ENCODE results near the gene LAMA3.

Gene LAMA3

DNA sequence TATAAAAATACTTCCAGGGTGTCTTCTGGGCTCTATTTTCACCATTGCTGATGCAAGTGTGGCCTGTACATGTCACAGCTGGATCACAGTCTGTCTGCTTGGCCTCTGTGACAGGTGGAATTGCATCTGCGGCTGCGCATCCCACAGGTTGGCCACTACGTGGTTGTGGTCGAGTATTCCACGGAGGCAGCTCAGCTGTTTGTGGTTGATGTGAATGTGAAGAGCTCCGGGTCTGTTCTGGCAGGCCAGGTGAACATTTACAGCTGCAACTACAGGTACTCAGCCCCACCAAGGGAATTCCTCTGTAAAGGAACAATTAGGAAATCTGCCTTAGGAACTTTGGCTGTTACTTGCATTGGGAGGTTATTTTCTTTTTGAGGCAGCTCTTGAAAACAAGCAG is 144.5 kb downstream of the LAMA3 start:
- H3K36me3 ChIP-seq (ENCODE audit: control insufficient read depth, low read depth, low read length), result no peaks in the 10 kb centered on the region
- no peaks in the 10 kb centered on the region for H3K4me1 ChIP-seq (ENCODE audit: control insufficient read depth, low read depth, low read length)
- no peak overlapping the region for H3K9ac ChIP-seq (ENCODE audit: low read length)
- H3K9me3 ChIP-seq (ENCODE audit: control insufficient read depth, low read depth, low read length), result no peaks in the 10 kb centered on the region
- H3K27ac ChIP-seq (ENCODE audit: low read length), result no peak overlapping the region
- no peaks in the 10 kb centered on the region for H3K27me3 ChIP-seq (ENCODE audit: control insufficient read depth, insufficient read depth, low read length)
- no peak overlapping the region for H3K4me3 ChIP-seq (ENCODE audit: low read length)

GRCh38 chr18:23835091-23835490 is 145.8 kb downstream of the LAMA3 start:
- Histone ChIP-seq H3K4me1 (ENCODE audit: control insufficient read depth, low read depth, low read length) (no peaks in the 10 kb centered on the region), H3K27me3 (ENCODE audit: control insufficient read depth, insufficient read depth, low read length) (no peaks in the 10 kb centered on the region), H3K4me3 (ENCODE audit: low read length) (no peak overlapping the region), H3K27ac (ENCODE audit: low read length) (no peak overlapping the region), H3K36me3 (ENCODE audit: control insufficient read depth, low read depth, low read length) (no peaks in the 10 kb centered on the region), H3K9ac (ENCODE audit: low read length) (no peak overlapping the region), H3K9me3 (ENCODE audit: control insufficient read depth, low read depth, low read length) (no peaks in the 10 kb centered on the region)

GRCh38 chr18:23835506-23835905 is 146.3 kb downstream of the LAMA3 start:
- Histone ChIP-seq H3K27ac (ENCODE audit: low read length) (no peak overlapping the region), H3K36me3 (ENCODE audit: control insufficient read depth, low read depth, low read length) (no peaks in the 10 kb centered on the region), H3K9me3 (ENCODE audit: control insufficient read depth, low read depth, low read length) (no peaks in the 10 kb centered on the region), H3K4me3 (ENCODE audit: low read length) (no peak overlapping the region), H3K4me1 (ENCODE audit: control insufficient read depth, low read depth, low read length) (no peaks in the 10 kb centered on the region), H3K27me3 (ENCODE audit: control insufficient read depth, insufficient read depth, low read length) (no peaks in the 10 kb centered on the region), H3K9ac (ENCODE audit: low read length) (no peak overlapping the region)

- no peaks in the 10 kb centered on the region for H3K9me3 ChIP-seq (ENCODE audit: control insufficient read depth, low read depth, low read length)
- no peaks in the 10 kb centered on the region for H3K36me3 ChIP-seq (ENCODE audit: control insufficient read depth, low read depth, low read length)
- H3K27me3 ChIP-seq (ENCODE audit: control insufficient read depth, insufficient read depth, low read length), result no peaks in the 10 kb centered on the region
- no peak overlapping the region for H3K27ac ChIP-seq (ENCODE audit: low read length)
- H3K4me3 ChIP-seq (ENCODE audit: low read length), result no peak overlapping the region
- H3K9ac ChIP-seq (ENCODE audit: low read length), result no peak overlapping the region
- no peaks in the 10 kb centered on the region for H3K4me1 ChIP-seq (ENCODE audit: control insufficient read depth, low read depth, low read length)
Observed at GRCh38 chr18:23837591-23837990, 148.3 kb downstream of the LAMA3 start.

DNA sequence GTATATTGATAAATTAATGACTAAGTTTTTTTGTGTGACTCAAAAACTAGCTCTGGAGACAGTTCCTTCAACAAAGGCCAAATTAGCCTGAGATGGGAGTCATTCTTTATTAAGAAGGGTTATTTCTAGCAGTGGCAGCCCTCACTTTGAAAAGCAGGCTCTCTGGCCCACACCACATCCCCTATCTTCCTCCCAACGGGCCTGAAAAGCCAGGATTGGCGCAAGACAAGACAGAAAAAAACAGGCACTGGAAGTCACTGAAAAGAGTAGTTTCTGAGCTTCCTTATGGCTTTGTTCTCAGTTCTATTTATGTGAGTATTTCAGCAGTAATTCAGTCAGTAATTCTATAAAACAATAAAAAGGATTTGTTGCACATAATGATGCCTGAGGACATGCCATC is 149.0 kb downstream of the LAMA3 start:
- H3K4me3 ChIP-seq (ENCODE audit: low read length), result no peak overlapping the region
- H3K4me1 ChIP-seq (ENCODE audit: control insufficient read depth, low read depth, low read length), result no peaks in the 10 kb centered on the region
- H3K9me3 ChIP-seq (ENCODE audit: control insufficient read depth, low read depth, low read length), result no peaks in the 10 kb centered on the region
- H3K27ac ChIP-seq (ENCODE audit: low read length), result no peak overlapping the region
- no peak overlapping the region for H3K9ac ChIP-seq (ENCODE audit: low read length)
- H3K27me3 ChIP-seq (ENCODE audit: control insufficient read depth, insufficient read depth, low read length), result no peaks in the 10 kb centered on the region
- no peaks in the 10 kb centered on the region for H3K36me3 ChIP-seq (ENCODE audit: control insufficient read depth, low read depth, low read length)

- Histone ChIP-seq H3K4me1 (ENCODE audit: control insufficient read depth, low read depth, low read length) (peaks cover 2% of the 10 kb centered on the region), H3K9me3 (ENCODE audit: control insufficient read depth, low read depth, low read length) (no peaks in the 10 kb centered on the region), H3K27ac (ENCODE audit: low read length) (no peak overlapping the region), H3K36me3 (ENCODE audit: control insufficient read depth, low read depth, low read length) (no peaks in the 10 kb centered on the region), H3K27me3 (ENCODE audit: control insufficient read depth, insufficient read depth, low read length) (no peaks in the 10 kb centered on the region), H3K4me3 (ENCODE audit: low read length) (no peak overlapping the region), H3K9ac (ENCODE audit: low read length) (no peak overlapping the region)
Observed at GRCh38 chr18:23838801-23839366, 149.6 kb downstream of the LAMA3 start.

DNA sequence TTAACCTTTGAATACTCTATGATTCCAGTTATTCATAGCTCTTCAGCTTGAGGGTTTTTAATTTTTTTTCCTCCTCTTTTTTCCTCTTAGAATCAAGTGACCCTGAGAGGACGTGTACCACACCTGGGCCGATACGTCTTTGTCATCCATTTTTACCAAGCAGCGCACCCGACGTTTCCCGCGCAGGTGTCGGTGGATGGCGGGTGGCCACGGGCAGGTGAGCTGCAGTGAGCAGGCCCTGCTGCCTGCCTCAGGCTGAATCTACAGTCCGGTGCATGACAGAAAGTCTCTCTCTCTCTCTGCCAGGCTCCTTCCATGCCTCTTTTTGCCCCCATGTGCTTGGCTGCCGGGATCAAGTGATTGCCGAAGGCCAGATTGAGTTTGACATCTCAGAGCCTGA is 153.1 kb downstream of the LAMA3 start:
- Histone ChIP-seq H3K27me3 (ENCODE audit: control insufficient read depth, insufficient read depth, low read length) (no peaks in the 10 kb centered on the region), H3K9ac (ENCODE audit: low read length) (no peak overlapping the region), H3K27ac (ENCODE audit: low read length) (no peak overlapping the region), H3K4me1 (ENCODE audit: control insufficient read depth, low read depth, low read length) (peaks cover 9% of the 10 kb centered on the region), H3K36me3 (ENCODE audit: control insufficient read depth, low read depth, low read length) (no peaks in the 10 kb centered on the region), H3K9me3 (ENCODE audit: control insufficient read depth, low read depth, low read length) (no peaks in the 10 kb centered on the region), H3K4me3 (ENCODE audit: low read length) (no peak overlapping the region)

DNA sequence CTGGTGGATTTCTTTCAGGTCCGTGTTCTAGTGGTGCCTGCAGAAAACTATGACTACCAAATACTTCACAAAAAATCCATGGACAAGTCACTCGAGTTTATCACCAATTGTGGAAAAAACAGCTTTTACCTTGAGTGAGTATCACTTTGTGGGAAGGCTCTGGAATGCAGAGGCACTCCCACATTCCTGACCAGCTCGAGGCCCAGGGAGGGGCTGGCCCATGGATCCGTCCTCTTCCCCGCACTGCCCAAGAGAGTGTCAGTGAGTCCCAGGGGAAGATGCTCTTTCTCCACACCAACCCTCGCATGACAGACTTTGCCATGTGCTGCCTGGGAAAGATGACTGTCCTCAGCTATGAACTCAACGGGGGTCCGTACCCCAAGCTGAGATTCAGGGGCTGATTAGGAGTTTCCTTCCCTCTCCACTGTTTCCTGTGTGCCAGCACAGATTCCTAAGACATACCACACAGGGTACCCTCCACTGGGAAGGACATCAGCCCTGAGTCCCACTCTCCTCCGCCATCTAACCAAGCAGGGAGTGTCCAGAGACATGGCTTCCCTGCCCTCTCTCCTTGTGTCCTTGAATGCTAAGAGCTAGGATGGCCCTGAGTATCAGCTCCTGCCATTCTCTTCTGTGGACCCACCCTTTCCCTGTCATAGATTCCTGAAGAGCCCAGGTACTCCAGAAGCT is 155.9 kb downstream of the LAMA3 start:
- Histone ChIP-seq H3K36me3 (ENCODE audit: control insufficient read depth, low read depth, low read length) (no peaks in the 10 kb centered on the region), H3K4me3 (ENCODE audit: low read length) (no peak overlapping the region), H3K27me3 (ENCODE audit: control insufficient read depth, insufficient read depth, low read length) (no peaks in the 10 kb centered on the region), H3K4me1 (ENCODE audit: control insufficient read depth, low read depth, low read length) (peaks cover 17% of the 10 kb centered on the region), H3K27ac (ENCODE audit: low read length) (no peak overlapping the region), H3K9me3 (ENCODE audit: control insufficient read depth, low read depth, low read length) (no peaks in the 10 kb centered on the region), H3K9ac (ENCODE audit: low read length) (no peak overlapping the region)

GRCh38 chr18:23845988-23846630 is 156.9 kb downstream of the LAMA3 start:
- H3K9me3 ChIP-seq (ENCODE audit: control insufficient read depth, low read depth, low read length), result no peaks in the 10 kb centered on the region
- peaks cover 17% of the 10 kb centered on the region for H3K4me1 ChIP-seq (ENCODE audit: control insufficient read depth, low read depth, low read length)
- H3K36me3 ChIP-seq (ENCODE audit: control insufficient read depth, low read depth, low read length), result no peaks in the 10 kb centered on the region
- no peaks in the 10 kb centered on the region for H3K27me3 ChIP-seq (ENCODE audit: control insufficient read depth, insufficient read depth, low read length)
- no peak overlapping the region for H3K4me3 ChIP-seq (ENCODE audit: low read length)
- H3K9ac ChIP-seq (ENCODE audit: low read length), result no peak overlapping the region
- no peak overlapping the region for H3K27ac ChIP-seq (ENCODE audit: low read length)

DNA sequence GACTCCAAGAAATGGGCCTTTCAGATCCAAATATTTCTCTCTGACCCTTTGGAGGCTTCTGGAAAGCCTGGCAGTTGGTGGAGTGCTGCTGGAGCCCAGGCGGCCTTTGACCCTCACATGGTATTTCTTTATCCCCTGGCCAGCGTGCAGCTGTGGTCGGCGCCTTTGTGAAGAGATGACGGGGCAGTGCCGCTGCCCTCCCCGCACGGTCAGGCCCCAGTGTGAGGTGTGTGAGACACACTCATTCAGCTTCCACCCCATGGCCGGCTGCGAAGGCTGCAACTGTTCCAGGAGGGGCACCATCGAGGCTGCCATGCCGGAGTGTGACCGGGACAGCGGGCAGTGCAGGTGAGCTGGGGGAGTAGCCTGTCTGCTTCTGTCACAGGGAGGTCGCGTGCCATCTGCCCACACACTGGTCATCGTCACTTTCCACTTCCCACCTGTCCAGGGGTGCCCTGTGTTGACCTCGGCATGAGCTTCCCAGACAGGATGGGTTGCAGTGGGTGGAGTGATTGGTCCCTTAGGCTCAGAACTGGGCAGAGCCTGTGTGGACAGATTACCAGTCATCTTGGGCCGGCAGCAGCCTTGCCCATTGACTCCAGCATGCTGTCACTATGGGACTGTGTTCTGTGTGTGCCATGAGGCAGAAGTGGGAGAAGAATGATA is 158.2 kb downstream of the LAMA3 start:
- H3K9me3 ChIP-seq (ENCODE audit: control insufficient read depth, low read depth, low read length), result no peaks in the 10 kb centered on the region
- no peaks in the 10 kb centered on the region for H3K36me3 ChIP-seq (ENCODE audit: control insufficient read depth, low read depth, low read length)
- no peak overlapping the region for H3K9ac ChIP-seq (ENCODE audit: low read length)
- H3K27ac ChIP-seq (ENCODE audit: low read length), result no peak overlapping the region
- H3K4me1 ChIP-seq (ENCODE audit: control insufficient read depth, low read depth, low read length), result peaks cover 17% of the 10 kb centered on the region
- H3K4me3 ChIP-seq (ENCODE audit: low read length), result no peak overlapping the region
- H3K27me3 ChIP-seq (ENCODE audit: control insufficient read depth, insufficient read depth, low read length), result no peaks in the 10 kb centered on the region

DNA sequence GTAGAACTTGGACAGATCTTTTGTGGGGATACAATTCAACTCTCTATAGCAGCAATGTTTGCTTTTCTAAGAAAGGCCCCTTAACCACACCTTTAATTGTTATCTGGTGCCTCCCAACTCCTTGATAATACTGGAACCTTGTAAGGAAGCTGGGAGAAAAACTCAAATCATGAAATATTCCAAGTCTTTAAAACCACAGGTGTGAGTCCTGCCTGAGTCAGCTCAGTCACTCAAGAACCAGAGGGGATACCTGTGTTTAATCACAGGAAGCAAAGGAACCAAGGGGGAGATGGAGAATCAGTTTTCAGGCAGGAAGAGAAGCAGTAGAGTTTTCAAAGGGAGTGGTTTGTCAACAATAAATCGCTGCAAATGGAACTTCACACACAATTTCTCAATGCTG is 159.9 kb downstream of the LAMA3 start:
- H3K27ac ChIP-seq (ENCODE audit: low read length), result no peak overlapping the region
- H3K9me3 ChIP-seq (ENCODE audit: control insufficient read depth, low read depth, low read length), result no peaks in the 10 kb centered on the region
- H3K27me3 ChIP-seq (ENCODE audit: control insufficient read depth, insufficient read depth, low read length), result no peaks in the 10 kb centered on the region
- no peak overlapping the region for H3K4me3 ChIP-seq (ENCODE audit: low read length)
- peaks cover 14% of the 10 kb centered on the region for H3K4me1 ChIP-seq (ENCODE audit: control insufficient read depth, low read depth, low read length)
- no peaks in the 10 kb centered on the region for H3K36me3 ChIP-seq (ENCODE audit: control insufficient read depth, low read depth, low read length)
- no peak overlapping the region for H3K9ac ChIP-seq (ENCODE audit: low read length)
